GM12865 (cell line): ENCODE data around the gene STUB1.

Source experiments
- DNase-seq: peaks from one replicate; pipeline ENCODE4 v3.0.0; 2010; ENCODE audit warnings: low read depth
- H3K4me3 ChIP-seq: 2 replicates; pipeline ENCODE4 v1.5.1; 2011; ENCODE audit warnings: mild to moderate bottlenecking, low read depth, low read length, control low read depth
- TF ChIP-seq, protein P1 (sequence below): IDR thresholded peaks from 2 replicates; pipeline ENCODE4 v1.5.1; 2011; ENCODE audit warnings: low read length, control low read depth, low read depth, inconsistent platforms; ENCODE audit not compliant: insufficient read depth; ENCODE audit errors: missing control alignments

Gene STUB1

DNA sequence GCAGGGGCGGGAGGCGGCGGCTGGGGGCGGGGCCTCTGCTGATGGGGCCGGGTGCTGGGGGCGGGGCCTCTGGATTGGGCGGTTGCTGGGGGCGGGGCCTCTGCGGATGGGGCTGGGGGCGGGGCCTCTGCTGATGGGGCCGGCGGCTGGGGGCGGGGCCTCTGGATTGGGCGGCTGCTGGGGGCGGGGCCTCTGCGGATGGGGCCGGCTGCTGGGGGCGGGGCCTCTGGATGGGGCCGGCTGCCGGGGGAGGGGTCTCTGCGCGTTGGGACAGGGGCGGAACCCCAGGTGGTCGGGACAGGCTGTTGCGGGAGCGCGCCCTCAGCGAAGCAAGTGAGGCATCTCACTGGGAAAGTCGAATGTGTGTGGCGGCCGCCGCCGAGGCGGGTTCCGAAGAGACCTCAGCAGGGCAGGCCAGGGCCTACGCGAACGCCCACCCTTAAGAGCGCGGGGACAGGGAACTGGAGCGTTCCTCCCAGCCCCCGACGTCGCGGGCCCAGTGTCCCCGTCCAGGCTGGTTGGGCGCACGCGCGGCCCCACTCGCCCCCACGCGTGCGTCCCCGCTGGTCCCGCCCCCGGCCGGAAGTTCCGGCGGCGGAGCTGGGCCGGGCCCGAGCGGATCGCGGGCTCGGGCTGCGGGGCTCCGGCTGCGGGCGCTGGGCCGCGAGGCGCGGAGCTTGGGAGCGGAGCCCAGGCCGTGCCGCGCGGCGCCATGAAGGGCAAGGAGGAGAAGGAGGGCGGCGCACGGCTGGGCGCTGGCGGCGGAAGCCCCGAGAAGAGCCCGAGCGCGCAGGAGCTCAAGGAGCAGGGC lies at the start of gene STUB1:
Gene STUB1, plus strand, starts transcription at position 597 of the 811 bp plus-strand sequence. Its CDS starts 116 bp downstream, at position 713.
- TF ChIP-seq, protein P1, sequence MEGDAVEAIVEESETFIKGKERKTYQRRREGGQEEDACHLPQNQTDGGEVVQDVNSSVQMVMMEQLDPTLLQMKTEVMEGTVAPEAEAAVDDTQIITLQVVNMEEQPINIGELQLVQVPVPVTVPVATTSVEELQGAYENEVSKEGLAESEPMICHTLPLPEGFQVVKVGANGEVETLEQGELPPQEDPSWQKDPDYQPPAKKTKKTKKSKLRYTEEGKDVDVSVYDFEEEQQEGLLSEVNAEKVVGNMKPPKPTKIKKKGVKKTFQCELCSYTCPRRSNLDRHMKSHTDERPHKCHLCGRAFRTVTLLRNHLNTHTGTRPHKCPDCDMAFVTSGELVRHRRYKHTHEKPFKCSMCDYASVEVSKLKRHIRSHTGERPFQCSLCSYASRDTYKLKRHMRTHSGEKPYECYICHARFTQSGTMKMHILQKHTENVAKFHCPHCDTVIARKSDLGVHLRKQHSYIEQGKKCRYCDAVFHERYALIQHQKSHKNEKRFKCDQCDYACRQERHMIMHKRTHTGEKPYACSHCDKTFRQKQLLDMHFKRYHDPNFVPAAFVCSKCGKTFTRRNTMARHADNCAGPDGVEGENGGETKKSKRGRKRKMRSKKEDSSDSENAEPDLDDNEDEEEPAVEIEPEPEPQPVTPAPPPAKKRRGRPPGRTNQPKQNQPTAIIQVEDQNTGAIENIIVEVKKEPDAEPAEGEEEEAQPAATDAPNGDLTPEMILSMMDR = no peak
- DNase-seq = peak; percentile 91
- H3K4me3 ChIP-seq = peak within 1 kb of the TSS; percentile 83

DNA sequence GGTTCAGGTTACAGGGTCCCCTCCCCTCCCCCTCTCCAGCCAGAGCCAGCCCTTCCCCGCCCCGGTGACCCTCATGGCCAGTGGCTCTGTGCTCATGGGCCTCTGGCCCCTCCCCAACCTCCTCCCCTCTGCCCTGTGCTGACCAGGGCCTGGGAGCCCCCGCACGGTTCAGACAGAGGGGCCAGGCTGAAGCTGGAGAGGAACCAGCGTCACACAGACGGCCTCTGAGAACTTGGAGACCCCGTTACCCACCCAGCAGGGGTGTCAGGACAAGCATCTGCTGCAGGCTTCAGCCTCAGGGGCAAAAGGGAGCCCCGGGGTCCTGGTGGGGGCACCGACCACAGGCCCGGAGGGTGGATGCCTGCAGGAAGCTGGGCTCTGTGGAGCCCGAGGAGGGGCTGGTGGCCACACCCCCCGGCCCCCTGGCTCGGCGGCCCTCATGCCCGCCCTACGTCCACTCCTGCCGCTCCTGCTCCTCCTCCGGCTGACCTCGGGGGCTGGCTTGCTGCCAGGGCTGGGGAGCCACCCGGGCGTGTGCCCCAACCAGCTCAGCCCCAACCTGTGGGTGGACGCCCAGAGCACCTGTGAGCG lies 49.3 kb upstream of the STUB1 start, which contains the start of gene WFIKKN1:
Gene WFIKKN1, plus strand, starts transcription at position 171 of the 591 bp plus-strand sequence. Its CDS starts 269 bp downstream, at position 440.
- TF ChIP-seq, protein P1 = no peak
- H3K4me3 ChIP-seq = no peak within 1 kb of the TSS
- DNase-seq = no peak

DNA sequence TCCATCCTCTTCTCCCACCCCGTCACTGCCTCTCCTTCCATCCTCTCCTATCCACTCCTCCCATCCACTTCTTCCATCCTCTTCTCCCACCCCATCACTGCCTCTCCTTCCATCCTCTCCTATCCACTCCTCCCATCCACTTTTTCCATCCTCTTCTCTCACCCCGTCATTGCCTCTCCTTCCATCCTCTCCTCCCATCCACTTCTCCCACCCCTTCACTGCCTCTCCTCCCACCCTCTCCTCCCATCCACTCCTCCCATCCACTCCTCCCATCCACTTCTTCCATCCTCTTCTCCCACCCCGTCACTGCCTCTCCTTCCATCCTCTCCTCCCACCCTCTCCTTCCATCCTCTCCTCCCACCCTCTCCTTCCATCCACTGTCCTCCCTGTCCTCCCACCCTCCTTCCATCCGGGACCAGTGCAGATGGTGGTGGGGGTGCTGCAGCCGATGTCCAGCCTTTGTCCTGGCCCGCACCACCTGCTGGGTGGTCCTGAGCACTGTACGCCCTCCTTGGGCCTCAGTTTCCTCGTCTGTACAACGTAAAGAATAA lies 48.3 kb upstream of the STUB1 start:
- TF ChIP-seq, protein P1 = no peak
- no peak for DNase-seq
- no peak overlapping the region for H3K4me3 ChIP-seq

DNA sequence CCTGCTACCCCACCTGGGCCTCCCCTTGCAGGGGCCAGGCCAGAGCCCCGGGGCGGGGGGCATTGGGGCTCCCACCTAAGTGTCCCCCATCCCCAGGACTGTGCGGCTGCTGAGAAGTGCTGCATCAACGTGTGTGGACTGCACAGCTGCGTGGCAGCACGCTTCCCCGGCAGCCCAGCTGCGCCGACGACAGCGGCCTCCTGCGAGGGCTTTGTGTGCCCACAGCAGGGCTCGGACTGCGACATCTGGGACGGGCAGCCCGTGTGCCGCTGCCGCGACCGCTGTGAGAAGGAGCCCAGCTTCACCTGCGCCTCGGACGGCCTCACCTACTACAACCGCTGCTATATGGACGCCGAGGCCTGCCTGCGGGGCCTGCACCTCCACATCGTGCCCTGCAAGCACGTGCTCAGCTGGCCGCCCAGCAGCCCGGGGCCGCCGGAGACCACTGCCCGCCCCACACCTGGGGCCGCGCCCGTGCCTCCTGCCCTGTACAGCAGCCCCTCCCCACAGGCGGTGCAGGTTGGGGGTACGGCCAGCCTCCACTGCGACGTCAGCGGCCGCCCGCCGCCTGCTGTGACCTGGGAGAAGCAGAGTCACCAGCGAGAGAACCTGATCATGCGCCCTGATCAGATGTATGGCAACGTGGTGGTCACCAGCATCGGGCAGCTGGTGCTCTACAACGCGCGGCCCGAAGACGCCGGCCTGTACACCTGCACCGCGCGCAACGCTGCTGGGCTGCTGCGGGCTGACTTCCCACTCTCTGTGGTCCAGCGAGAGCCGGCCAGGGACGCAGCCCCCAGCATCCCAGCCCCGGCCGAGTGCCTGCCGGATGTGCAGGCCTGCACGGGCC lies 47.5 kb upstream of the STUB1 start:
- TF ChIP-seq, protein P1 = no peak
- DNase-seq = no peak
- no peak overlapping the region for H3K4me3 ChIP-seq

DNA sequence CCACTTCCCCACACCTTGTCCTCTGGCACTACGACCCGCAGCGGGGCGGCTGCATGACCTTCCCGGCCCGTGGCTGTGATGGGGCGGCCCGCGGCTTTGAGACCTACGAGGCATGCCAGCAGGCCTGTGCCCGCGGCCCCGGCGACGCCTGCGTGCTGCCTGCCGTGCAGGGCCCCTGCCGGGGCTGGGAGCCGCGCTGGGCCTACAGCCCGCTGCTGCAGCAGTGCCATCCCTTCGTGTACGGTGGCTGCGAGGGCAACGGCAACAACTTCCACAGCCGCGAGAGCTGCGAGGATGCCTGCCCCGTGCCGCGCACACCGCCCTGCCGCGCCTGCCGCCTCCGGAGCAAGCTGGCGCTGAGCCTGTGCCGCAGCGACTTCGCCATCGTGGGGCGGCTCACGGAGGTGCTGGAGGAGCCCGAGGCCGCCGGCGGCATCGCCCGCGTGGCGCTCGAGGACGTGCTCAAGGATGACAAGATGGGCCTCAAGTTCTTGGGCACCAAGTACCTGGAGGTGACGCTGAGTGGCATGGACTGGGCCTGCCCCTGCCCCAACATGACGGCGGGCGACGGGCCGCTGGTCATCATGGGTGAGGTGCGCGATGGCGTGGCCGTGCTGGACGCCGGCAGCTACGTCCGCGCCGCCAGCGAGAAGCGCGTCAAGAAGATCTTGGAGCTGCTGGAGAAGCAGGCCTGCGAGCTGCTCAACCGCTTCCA lies 46.7 kb upstream of the STUB1 start:
- no peak for DNase-seq

More for the DNA sequence above, 46.7 kb upstream of the STUB1 start:
- no peak overlapping the region for H3K4me3 ChIP-seq
- TF ChIP-seq, protein P1 = no peak
